Hematopoietic multipotent progenitor cell treated with erythropoietin and hydrocortisone succinate and interleukin-3 and kit ligand, for 15 days (in vitro differentiated cells): ENCODE data around the gene ITPKB.
A peak's percentile ranks its signal among the peaks of the same experiment; 100 is the strongest.
"Not testable (repeated sequence)": the region's sequence is repeated elsewhere in the genome, so short reads cannot be mapped to it uniquely, and the experiment has no call there.

Experiments
- DNase-seq: peaks from one replicate; pipeline ENCODE4 v3.0.0-alpha.2; 2015; ENCODE audit warnings: low spot score

The ITPKB gene

DNA sequence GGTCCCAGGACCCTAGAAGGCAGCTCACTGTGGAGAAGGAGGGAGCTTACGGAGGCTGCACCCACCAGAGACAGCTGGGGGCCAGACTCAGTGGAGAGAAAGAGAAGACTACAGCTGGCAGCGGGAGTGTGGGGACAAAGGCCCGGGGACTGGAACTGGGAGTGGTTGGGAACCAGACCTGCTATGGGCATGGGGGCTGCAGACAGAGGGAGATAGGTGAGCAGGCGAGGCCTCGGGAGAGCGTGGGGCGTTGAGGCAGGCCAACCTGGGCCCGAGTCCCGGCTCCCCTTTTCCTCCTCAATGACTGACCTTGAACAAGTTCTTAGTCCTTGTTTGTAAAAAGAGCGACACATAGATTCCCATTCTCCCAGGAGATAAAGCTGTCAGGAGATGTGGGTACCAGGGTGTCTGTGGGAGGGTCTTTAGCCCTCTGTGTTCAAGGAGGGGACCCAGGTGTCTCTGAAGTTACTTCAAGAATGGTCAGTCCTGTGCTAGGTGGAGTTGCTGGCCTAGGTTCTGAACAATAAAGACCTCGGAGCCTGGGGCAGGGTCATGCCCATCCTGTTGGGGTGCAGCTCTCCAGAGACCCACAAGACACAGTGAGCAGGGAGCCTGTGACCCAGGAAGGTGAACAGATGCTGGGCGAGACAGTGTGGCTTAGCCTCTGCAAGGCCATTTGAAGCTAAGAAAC lies 87.9 kb downstream of the ITPKB start:
- no peak for DNase-seq

DNA sequence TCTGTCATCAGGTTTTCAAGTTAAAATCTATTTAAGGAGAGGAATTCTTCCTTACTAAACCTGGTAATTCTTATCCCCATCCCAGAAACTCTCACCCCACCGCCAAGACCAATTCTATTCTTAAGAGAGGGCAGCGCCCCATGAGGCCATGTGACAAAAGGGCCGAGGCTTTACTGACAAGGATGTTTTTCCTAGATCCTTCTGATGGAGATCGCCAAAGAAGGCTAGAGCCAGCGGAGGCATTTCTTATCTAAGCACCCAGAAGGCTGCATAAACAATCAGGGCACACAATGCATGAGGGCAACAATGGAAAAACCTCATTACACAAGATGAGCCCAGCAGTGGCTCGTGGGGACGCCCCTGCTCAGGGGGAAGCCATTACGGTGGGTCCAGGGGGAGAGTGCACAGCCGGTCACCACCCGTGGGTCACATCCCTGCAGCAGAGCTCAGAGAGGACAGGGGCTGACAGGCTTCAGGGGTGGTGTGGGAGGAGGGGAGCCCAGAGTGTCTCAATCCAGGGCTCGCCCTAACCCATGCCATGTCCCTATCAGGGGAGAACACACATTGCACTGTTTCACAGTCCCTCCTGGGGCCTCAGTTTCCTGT lies 88.7 kb downstream of the ITPKB start:
- no peak for DNase-seq

DNA sequence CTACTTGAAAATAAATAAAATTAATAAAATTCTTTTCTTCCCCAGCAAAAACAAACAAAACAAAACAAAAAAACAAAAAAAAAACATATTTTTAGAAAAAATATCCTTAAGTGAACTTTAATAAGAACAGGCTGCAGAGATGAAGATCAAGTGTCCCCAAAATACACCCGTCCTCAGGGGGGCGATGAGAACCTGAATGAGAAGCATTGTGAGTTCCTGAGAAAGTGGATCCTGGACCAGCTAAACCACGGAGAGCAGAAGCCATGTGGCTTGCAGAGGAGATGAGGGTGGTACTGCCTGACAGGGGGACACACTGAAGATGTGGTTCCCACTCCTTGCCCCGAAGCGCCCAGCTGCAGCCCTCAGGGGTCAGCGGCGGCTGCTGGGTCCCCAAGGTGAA lies 89.3 kb downstream of the ITPKB start:
- peak; percentile 14 for DNase-seq

DNA sequence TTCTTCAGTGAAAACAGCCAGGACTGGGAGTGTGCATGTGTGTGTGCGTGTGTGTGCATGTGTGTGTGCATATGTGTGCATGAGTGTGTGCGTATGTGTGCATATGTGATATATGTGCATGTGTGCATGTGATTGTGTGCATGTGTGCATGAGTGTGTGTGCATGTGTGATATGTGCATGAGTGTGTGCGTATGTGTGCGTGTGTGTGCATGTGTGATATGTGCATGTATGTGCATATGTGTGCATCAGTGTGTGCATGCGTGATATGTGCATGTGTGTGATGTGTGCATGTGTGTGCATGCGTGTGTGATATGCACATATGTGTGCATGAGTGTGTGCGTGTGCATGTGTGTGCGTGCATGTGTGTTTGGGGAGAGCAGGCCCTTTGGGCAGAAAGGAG lies 89.8 kb downstream of the ITPKB start:
- DNase-seq: no peak

DNA sequence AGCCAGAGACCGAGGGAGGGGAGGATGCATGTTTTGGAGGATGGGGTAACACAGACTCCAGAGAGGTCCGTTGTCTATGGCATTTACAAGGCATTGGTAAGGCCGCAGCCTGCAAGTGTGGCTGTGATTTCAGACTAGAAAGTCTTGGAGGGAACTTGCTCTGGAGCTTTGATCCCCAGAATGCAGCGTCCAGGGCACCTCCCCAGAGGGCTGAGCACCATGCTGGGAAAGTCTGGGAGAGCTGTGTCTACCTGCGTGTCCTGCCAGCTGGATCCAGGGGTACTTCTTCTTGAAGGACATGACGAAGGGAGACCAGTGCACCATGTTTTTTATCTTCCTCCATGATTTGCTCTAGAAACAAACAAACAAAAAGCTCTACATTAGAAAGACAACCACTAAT lies 90.7 kb downstream of the ITPKB start:
- no peak for DNase-seq

DNA sequence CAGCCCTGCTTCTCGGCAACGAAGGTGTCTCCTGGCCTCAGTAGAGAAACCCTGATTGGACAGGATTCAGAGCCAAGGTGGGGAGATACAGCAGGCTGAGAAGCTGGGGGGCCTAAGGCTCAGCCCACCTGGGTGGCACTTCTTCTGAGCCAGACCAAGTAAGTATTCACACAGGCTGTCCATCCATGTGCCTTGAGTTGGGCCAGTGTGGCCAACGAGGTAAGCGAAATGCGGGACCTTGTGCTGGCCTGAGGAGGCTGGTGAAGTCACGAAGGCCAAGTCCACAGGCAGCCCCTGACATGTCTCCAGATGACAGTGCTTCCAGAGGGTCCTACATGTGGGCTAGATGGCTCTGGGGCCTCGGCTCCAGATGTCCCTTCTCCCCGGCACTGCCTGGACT lies 91.4 kb downstream of the ITPKB start:
- no peak for DNase-seq

DNA sequence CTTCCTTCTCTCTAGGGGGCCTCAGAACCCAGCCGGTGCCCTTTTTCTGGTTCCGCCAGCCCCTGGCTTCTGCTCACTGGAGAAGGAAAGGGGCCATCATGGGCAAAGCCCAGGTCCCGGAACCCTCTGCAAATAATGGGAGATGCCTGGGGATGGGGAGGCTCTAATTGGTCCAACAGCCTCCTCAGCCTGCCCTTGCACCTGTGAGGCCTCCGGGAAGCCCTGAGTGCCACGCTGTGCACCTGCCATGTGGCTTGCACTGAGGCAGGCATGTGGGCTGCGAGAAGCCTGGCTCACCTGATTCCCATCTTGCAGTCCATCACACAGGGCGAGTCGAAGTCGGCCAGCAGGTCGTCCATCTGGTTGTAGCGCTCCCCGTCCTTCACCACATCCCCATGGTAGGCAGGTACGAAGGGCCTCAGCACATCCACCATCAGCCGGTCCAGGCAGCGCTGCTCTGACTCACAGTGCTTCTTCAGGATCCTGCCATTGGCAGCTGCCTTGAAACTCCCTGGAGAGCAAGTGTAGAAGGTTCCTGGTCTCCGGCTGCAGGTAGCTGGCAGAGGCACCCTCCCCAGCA lies 92.1 kb downstream of the ITPKB start:
- DNase-seq: no peak

DNA sequence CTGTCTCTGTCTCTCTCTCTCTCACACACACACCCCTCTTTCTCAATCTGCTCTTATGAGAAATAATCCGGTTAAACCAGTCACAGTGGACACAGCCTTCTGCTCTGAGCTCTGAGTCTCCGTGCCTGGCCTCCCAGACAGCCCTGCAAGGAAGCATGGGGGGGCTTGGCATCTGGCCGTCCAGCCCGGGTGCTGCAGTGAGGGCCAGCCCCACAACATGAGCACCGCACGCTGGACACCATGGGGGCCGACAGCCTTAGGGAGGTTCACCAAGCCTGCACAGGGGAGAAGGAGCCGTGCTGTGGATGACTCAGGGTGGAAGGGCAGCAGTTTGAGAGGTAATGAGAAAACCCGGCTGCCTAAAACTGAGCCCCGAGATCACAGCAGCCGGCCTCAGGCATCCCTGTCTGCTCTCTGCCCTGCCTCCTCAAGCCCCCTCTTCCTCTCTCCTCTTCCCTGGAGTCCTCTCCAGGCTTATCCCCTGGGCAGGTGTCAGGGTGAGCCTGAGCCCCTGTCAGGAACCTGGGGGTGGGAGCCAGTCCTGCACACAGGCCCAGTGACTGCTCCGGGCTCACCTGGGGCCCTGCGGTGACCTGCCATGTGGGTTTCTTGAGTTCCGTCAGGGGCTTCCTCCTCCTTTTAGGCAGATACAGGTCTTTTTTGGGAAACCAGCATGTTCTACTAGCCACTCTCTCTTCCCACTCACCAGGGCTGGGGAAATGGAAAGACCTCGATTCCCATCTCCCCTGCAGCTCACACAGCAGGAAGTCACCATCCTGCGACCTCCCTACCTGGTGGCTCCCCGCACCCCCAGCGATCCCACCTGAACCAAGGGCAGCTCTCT lies 92.8 kb downstream of the ITPKB start:
- no peak for DNase-seq

DNA sequence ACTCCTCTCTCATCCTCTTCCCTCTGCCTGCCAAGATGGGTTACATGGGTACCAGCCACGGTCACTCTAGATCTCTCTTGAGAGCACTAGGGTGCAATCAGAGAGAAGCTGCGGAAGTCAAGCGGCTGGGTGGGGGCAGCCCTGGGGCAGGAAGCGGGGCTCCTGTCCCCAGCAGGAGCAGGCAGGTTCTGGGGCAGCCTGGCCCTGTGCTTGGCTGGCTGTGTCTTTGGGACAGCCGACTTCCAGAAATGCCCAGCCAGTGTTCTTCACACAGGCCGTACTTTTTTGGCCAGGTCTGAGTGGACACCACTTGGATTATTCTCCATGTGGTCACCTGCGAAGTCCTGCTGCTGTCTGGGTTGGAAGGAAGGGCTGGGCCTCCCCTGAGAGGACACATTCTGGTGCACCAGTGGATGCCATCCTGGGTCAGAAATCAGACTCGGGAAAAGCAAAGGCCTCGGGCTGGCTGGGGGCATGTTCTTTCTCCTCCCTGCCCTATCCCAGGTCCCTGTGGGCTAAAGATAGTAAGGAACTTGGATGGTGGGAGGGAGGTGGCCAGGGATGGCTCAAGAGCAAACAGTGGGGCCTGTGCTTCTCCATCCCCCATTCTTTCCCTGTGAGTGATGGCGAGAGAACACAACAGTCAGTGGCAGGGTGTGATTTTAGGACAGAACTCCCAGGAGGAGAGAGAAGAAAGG lies 93.7 kb downstream of the ITPKB start:
- DNase-seq: no peak

DNA sequence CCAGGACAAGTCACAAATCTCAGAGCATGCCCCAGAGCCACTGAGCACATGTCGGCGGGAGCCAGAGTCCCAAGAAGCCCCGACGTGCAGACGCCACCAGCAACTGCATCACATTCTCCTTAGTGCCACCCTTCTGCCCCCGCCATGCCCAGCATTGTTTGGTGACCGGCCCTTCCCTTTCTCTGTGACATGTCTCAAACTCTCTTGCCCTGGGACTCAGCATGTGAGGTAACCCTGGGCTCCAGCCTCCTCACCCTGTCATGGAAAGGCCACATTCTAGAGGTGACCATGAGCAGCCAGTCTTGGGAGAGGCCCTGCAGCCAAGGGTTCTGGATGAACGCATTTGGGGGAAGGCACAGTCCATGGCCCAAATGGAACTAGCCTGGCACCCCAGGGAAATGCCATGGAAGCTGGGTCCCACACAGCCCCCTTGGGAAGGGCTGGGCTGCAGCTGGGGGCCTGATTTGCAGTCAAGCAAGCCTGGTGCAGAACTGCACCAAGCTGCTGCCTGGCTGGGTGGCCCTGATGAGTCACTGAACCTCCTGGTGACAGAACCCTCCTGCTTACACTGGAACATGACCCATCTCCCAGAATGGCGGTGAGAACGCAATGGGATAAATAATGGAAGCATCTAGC lies 94.4 kb downstream of the ITPKB start:
- DNase-seq: no peak

DNA sequence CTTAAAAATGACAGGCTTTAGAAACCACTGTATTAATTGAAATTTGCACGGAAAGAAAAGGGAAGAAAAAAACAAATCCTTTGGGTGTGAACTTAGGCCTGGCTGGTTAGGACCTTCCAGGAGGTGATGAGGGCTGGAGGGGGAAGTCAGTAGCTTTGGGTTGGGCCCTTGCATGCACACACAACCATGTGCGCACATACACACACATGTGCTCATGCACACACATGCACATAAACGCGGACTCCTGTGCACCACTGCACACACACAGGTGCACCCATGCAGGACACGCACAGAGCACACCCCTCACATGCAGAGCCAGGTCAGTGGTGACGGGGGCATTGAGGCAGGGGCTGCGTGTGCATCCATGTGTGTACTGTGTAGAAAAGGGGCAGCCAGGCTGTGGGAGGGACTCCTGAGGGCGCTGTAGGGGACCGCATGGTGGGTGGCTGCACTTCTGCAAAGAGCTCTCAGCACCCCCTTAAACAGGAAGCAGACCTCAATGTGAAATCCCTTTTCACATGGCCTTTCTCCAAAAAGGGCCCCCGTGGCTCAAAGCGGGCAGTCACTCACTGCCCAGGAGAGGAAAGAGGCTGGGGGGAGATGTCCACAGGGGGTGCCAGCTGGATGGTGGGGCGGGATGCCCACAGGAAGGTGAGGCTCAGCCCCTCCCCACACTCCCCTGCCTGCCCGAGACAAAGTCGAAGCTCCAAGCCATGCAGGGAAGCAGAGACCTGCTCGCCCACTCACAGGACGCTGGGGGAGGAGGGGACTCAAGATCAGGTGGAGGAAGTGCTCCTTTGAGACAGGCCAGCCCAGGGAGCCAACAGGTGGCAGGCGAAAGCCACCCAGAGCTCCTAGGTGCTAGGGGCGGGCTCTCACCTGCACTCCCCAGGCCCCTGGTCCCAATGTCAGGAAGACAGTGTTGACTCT lies 95.2 kb downstream of the ITPKB start:
- DNase-seq: no peak

DNA sequence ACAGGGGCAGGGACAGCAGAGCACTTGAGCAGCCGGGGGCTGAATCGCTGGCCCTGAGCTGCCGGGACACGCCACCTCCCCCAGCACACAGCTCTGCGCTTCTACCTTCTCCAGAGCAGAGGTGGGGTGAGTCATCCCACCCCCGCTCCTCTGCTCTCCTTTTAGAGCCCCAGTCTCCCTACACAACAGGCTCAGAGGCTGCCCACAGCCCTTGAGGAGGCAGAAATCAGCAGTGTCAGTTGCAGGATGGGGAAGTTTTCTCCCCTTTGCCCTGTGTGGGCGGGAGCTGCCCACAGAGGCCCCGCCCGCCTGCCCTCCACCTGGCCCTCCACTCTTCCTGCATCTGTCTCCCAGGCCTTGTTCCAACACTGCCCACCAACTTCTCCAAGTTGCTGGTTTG lies 95.9 kb downstream of the ITPKB start:
- DNase-seq: no peak

DNA sequence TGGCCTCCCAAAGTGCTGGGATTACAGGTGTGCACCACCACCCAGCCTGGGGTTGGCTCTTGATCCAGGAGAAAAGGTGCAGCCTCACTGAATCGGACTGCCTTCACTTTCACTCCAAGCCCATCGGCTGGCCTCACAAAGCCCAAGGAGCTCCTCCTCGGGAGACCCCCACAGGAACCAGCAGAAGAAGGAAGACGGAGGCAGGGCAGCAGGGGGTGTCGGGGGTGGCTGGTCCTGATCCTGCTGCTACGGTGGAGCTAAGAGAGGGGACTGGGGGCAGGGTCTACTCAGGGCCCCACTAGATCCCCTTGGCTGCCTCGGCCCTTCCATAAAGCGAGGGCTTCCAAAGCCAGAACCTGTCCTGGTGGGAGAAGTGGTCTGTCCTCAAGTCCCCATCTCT lies 96.7 kb downstream of the ITPKB start:
- DNase-seq: no peak

DNA sequence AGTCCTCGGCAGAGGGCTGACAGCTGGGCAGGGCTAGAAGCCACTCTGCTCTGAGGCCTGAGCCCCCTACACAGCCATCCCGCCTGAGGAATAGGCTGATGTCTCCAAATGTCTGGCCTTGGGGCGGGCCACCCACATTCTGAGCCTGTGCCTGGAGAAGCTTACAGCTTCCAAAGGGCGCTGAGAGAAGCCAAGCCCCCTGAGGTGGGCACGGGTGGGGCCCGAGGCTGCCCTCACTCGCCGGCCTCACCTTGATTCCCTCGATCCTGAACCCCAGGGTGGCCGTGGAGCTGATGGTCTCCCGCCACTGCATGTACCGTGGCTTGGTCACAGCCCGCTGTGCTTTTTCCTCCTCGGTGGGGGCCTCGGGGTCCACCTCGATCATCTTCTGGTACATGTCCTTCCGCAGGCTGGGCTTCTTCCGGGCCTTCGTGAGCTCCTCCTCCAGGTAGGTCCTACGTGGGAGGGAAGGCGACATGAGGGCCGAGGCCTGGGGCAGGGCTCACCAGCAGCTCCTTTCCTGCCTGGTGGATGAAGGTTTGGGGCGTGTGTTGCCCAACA lies 97.3 kb downstream of the ITPKB start:
- DNase-seq: no peak

DNA sequence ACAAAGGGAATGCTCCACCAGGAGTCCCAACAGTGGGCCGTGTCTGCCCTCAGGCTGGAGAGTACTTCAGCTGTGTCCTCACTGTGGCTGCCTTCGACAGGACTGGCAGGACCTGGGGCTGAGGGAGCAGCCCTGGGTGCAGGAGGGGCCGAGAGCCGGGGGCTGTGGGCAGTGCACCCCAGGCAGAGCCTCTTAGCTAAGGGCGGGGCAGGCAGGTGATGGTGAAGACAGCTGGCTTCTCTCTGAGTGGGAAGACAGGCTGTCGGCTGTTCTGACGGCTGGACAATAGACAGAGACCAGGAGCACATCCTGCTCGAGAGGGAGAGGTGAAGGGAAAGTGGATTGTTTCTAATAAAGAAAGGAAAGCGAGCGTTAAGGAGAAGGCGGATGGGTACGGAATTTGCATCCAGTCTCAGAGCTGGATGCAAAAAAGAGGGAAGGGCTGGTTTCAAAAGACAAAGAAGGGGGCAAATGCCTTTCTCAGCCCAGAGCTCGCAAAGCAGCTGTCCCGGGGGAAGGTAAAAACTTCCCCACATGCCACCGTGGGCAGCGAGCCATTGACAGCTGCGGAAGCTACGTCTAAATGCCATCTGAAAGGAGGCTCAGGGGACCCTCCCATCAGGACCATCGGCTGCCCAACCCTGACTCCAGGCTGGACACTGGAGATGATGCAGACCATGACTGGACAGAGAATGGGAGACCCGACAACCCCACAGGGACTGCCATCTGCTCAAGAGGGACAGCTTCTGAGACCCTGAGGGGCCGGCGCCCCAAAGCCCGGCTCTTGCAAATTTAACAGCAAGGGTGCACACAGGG lies 98.6 kb downstream of the ITPKB start:
- DNase-seq: no peak

DNA sequence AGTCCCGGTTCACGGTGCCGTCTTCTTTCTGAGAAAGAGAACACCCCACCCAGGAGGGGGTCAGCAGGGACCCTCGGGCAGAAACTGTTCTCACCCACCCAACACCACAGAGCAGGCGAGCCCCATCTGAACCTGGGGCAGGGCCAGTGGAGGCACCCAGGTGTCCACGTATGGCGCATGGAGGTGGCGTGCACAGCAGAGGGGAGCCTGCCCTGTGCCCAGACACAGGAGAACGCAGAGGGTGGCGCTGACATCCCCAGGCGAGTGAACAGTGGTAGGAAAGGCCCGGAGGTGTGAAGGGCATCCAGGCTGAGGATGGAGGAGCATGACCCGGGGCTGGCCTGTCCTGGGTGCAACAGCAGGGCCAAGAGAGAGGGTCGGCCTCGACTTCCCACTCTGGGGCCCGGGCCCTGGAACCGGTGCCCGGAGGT lies 99.4 kb downstream of the ITPKB start:
- DNase-seq: no peak

DNA sequence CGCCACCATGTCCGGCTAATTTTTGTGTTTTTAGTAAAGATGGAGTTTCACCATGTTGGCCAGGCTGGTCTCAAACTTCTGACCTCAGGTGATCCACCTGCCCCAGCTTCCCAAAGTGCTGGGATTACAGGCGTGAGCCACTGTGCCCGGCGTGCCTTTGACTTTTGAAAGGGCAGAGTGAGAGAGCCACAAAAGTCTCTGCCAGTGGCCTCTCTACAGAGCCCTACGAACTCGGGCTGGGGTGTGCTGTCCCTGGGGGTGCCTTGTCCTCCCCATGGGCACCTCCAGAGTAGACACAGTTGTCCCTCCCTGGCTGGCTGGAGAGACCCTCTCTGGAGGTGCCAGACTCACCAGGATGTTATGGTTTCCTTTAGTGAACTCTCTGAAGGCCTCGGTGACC lies 99.9 kb downstream of the ITPKB start:
- not testable (repeated sequence) for DNase-seq

DNA sequence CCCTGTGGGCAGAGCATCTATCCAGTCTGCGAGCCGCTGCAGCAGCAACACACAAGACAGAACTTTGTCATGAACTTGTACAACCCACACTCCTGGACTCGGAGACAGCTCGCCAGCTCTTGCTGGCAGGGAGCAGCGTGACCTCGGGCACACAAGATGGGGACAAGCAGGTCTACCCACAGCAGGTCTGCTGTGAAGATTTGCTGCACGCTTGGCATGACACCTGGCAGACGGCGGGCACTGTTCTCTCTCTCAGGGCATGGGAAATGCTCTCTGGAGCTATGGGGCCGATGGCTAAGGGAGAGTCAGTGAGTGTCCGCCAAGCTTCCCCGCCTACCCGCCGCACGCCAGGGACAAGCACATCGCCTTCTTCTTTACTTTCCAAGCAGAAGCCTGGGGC lies 100.5 kb downstream of the ITPKB start:
- DNase-seq: no peak

DNA sequence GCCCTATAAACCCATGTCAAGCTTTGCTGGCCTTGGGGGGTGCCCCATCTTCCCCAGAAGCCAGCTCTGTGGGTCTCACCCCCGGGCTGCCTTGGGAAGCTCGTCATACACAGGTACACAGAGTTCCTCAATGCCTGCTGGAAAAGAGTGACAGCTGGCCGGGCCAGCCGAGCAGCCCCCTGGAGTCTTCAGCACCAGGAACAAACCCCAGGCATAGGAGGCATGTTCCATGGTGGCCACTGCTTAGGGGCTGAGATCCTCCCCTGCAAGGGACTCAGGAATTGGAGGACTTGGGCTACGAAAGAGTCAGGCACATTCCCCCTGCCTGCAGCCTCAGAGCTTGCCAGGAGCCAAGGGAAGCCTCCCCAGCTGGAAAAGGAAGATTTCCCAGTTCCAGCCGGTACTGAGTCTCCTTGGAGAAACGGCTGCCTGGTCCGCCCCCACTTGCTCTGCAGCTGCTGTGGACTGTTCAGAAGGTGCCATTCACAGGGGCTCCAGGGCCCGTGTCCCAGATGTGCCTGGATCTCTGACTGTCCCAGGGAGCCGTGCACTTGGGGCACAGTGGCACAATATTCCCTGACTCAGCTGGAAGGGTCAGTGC lies 101.0 kb downstream of the ITPKB start:
- no peak for DNase-seq
